K562 (cell line): ENCODE data around the gene CDC42SE2. TPM values are rescaled to one million over a fixed set of nuclear protein-coding genes. Genes with fewer than 3 reads are reported as not detected.

ENCODE experiments used
- ATAC-seq: fragments of 200-7000 bp; cut with Tn5 transposase; 3 replicates; pipeline ENCODE4 v1.9.1; 2020; ENCODE audit warnings: moderate library complexity
- BruUV-seq: library from RNA; stranded (reverse); fragments of 400-500 nt; replicated peaks from 2 replicates; lab custom pipeline; 2021; lab: Mats Ljungman, UMichigan
- CTCF ChIA-PET: fragments of 300-600 bp; formaldehyde crosslinking; extraction: SDS; loops from one replicate; lab custom pipeline; 2021; ENCODE audit warnings: low intra/inter-chr PET ratio; lab: Yijun Ruan, JAX
- POLR2A ChIA-PET: fragments of 300-600, 350-650 bp; sonication (Branson Sonifier 250); formaldehyde crosslinking; extraction: SDS; loops from one replicate; lab custom pipeline; 2021; ENCODE audit warnings: antibody characterized with exemption, inconsistent platforms; lab: Yijun Ruan, JAX
- DNase-seq, 4 experiments: peaks; one replicate each; pipeline versions ENCODE4 v3.0.0 to v3.0.0-alpha.2; 2011 to 2018; ENCODE audit warnings: low spot score in 3 of 4, mixed read lengths in 3 of 4; ENCODE audit errors: extremely low read depth in 1 of 4
- FAIRE-seq: peaks from 2 replicates; lab custom pipeline; 2011; peaks lifted over from hg19 to GRCh38; lab: Jason Lieb, UNC
- H2AFZ ChIP-seq: 2 replicates; pipeline ENCODE4 v1.6.0; 2011; ENCODE audit warnings: low read depth, low read length, control low read depth, inconsistent platforms
- H3K27ac ChIP-seq: fragments of 200-600 bp; 3 replicates; pipeline ENCODE4 v1.8.0; 2011; ENCODE audit warnings: low read depth, mild to moderate bottlenecking, control low read depth, inconsistent platforms, low read length, moderate library complexity, mixed read lengths; ENCODE audit errors: extremely low read depth
- H3K27me3 ChIP-seq, 2 experiments: fragments of 300-600 bp in 1 of 2; 2 replicates in 1 of 2; 3 replicates in 1 of 2; pipeline versions ENCODE4 v1.6.0 to v1.8.0; 2011; ENCODE audit warnings: inconsistent platforms in 2 of 2, low read length in 2 of 2, mild to moderate bottlenecking in 1 of 2, mixed read lengths in 1 of 2, moderate library complexity in 1 of 2; ENCODE audit not compliant: control insufficient read depth in 2 of 2, insufficient read depth in 2 of 2
- H3K36me3 ChIP-seq: fragments of 300-600 bp; 3 replicates; pipeline ENCODE4 v1.8.0; 2011; ENCODE audit warnings: mild to moderate bottlenecking, low read length, inconsistent platforms; ENCODE audit not compliant: control insufficient read depth, insufficient read depth
- H3K4me1 ChIP-seq, 2 experiments: fragments of 200-600 bp in 1 of 2; replicated peaks in 1 of 2; 2 replicates in 1 of 2; 3 replicates in 1 of 2; pipeline versions ENCODE4 v1.5.1 to v1.8.0; 2011; ENCODE audit warnings: inconsistent platforms in 2 of 2, low read length in 2 of 2, mild to moderate bottlenecking in 1 of 2, mixed read lengths in 1 of 2, moderate library complexity in 1 of 2; ENCODE audit not compliant: control insufficient read depth in 2 of 2, insufficient read depth in 2 of 2
- H3K4me2 ChIP-seq: 2 replicates; pipeline ENCODE4 v1.6.1; 2011; ENCODE audit warnings: low read length, control low read depth, inconsistent platforms, mixed read lengths; ENCODE audit not compliant: insufficient read depth
- H3K4me3 ChIP-seq: fragments of 200-600 bp; sonication (generic), shearing (Covaris generic); 2 replicates; pipeline ENCODE4 v1.5.1; 2016; ENCODE audit warnings: control low read depth, inconsistent platforms
- H3K79me2 ChIP-seq: fragments of 200-600 bp; 3 replicates; pipeline ENCODE4 v1.8.0; 2011; ENCODE audit warnings: low read length, inconsistent platforms; ENCODE audit not compliant: control insufficient read depth, insufficient read depth
- H3K9ac ChIP-seq, 2 experiments: 2 replicates each; pipeline versions ENCODE4 v1.6.0 to v1.6.1; 2011; ENCODE audit warnings: low read depth in 2 of 2, low read length in 2 of 2, control low read depth in 1 of 2, inconsistent platforms in 1 of 2, mild to moderate bottlenecking in 1 of 2, mixed read lengths in 1 of 2; ENCODE audit not compliant: insufficient read depth in 1 of 2
- H3K9me1 ChIP-seq: one replicate; pipeline ENCODE4 v1.6.0; 2011; ENCODE audit warnings: inconsistent platforms, mild to moderate bottlenecking, low read length, moderate library complexity; ENCODE audit not compliant: control insufficient read depth, insufficient read depth
- H3K9me3 ChIP-seq: replicated peaks from 2 replicates; pipeline ENCODE4 v1.5.1; 2011; ENCODE audit warnings: low read depth, low read length, inconsistent platforms; ENCODE audit not compliant: control insufficient read depth, insufficient read depth
- H4K20me1 ChIP-seq: replicated peaks from 2 replicates; pipeline ENCODE4 v1.6.1; 2011; ENCODE audit warnings: low read length, inconsistent platforms, mixed read lengths; ENCODE audit not compliant: control insufficient read depth, insufficient read depth
- MBD2 ChIP-seq: sonication (generic); IDR thresholded peaks from 2 replicates; pipeline ENCODE4 v1.6.1; 2016; ENCODE audit warnings: low read depth, borderline replicate concordance
- MIER1 ChIP-seq: fragments of 450-650 bp; IDR thresholded peaks from 2 replicates; pipeline ENCODE4 v1.6.1; 2016; ENCODE audit warnings: antibody characterized with exemption, mild to moderate bottlenecking, low read depth
- TEAD1 ChIP-seq, 2 experiments: fragments of 450-650 bp in 1 of 2; sonication (generic) in 1 of 2; formaldehyde crosslinking; IDR thresholded peaks; 2 replicates each; pipeline versions ENCODE4 v1.4.0 to v1.8.0; 2020 to 2022; ENCODE audit warnings: mild to moderate bottlenecking in 2 of 2, missing genetic modification reagents in 1 of 2
- TRIM28 ChIP-seq: fragments of 450-650 bp; IDR thresholded peaks from 2 replicates; pipeline ENCODE4 v1.6.1; 2017
- in situ Hi-C: fragments of 300-500 bp; cut with MboI; formaldehyde crosslinking; loops from 4 replicates; pipeline ENCODE4 v1.15.0; 2018; ENCODE audit warnings: inconsistent platforms, mixed read lengths
- intact Hi-C: fragments of 100-400 bp; cut with micrococcal nuclease; formaldehyde crosslinking; loops from 2 replicates; pipeline ENCODE4 v1.14.2; 2022
- polyA plus RNA-seq, 8 experiments: library from polyadenylated mRNA; depleted of rRNA in 4 of 8; stranded (reverse) in 5 of 8; unstranded in 3 of 8; fragments of >200 nt; fragmentation: Nextera tagmentation in 2 of 8; fragmentation: Illumina TruSeq in 1 of 8; extraction: Ambion mirVana in 2 of 8; extraction: Trizol in 1 of 8; gene quantifications; 2 replicates each; pipeline versions ENCODE4 v1.2.1 to v1.2.3, GENCODE V29; 2011 to 2014; ENCODE audit warnings: inconsistent platforms in 1 of 8, missing spikeins in 1 of 8
- total RNA-seq, 7 experiments: library from RNA; depleted of rRNA in 6 of 7; stranded (reverse); fragments of >200 nt in 6 of 7; fragmentation: Illumina TruSeq in 2 of 7; extraction: Trizol in 2 of 7; gene quantifications; 2 replicates each; pipeline versions ENCODE4 v1.2.1 to v1.2.3, GENCODE V29; 2011 to 2021; ENCODE audit warnings: low replicate concordance in 1 of 7
- TF ChIP-seq, protein P1 (sequence below): sonication (generic); formaldehyde crosslinking; IDR thresholded peaks from 2 replicates; pipeline ENCODE4 v1.8.1; 2023; ENCODE audit warnings: mild to moderate bottlenecking, missing genetic modification reagents
- TF ChIP-seq, protein P2 (sequence below), 2 experiments: fragments of 450-650 bp in 1 of 2; sonication (generic) in 1 of 2; formaldehyde crosslinking in 1 of 2; IDR thresholded peaks in 1 of 2; conservative IDR thresholded peaks in 1 of 2; 2 replicates each; pipeline versions ENCODE4 v1.6.1 to v1.8.1; 2016 to 2023; ENCODE audit warnings: mild to moderate bottlenecking in 2 of 2, moderate library complexity in 2 of 2, inconsistent platforms in 1 of 2, missing genetic modification reagents in 1 of 2

Gene CDC42SE2
- total and polyA plus RNA-seq, 9 of the 15 experiments (the other 6 are each of a cell fraction or from before 2014, with no cell fraction given) = 24.8 to 44.3 (median 32.7) TPM

DNA sequence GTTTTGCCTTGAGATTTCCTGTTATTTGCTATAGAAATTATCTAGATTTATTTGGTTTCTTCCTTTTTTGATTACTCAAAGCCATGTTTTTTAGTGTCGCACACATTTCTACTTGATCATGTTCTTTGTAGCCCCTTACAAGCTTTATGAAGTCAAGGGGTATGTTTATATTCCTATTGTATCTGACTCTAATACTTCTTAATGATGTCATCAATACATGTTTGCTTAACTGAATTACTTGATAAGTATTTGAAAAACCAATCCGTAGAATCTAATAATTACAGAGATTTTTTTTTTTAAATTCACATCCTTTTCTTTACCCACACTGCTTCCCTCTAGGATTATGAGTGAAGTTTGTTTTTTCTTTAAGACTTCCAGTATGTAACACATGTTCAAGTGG lies 53.0 kb downstream of the CDC42SE2 start (continued):
- TF ChIP-seq, protein P1, sequence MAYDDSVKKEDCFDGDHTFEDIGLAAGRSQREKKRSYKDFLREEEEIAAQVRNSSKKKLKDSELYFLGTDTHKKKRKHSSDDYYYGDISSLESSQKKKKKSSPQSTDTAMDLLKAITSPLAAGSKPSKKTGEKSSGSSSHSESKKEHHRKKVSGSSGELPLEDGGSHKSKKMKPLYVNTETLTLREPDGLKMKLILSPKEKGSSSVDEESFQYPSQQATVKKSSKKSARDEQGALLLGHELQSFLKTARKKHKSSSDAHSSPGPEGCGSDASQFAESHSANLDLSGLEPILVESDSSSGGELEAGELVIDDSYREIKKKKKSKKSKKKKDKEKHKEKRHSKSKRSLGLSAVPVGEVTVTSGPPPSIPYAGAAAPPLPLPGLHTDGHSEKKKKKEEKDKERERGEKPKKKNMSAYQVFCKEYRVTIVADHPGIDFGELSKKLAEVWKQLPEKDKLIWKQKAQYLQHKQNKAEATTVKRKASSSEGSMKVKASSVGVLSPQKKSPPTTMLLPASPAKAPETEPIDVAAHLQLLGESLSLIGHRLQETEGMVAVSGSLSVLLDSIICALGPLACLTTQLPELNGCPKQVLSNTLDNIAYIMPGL = no peak
- TF ChIP-seq, protein P2, sequence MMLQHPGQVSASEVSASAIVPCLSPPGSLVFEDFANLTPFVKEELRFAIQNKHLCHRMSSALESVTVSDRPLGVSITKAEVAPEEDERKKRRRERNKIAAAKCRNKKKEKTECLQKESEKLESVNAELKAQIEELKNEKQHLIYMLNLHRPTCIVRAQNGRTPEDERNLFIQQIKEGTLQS (IDR thresholded peaks at IDR 0.05) = no peak
- TF ChIP-seq, protein P2 (CRISPR knock-in tag; conservative IDR thresholded peaks at IDR 0.05) = no peak
- TF ChIP-seq MBD2 (no peak), TRIM28 (no peak)

GRCh38 chr5:131318455-131318854 lies 54.6 kb downstream of the CDC42SE2 start:
- peaks cover 0 to 3% of the 10 kb centered on the region in 2 experiments; a peak in 3 of 5 replicates for H3K4me1 ChIP-seq
- in situ Hi-C loops = no loop called here
- CTCF ChIA-PET = no interaction called here
- H4K20me1 ChIP-seq = no peaks in the 10 kb centered on the region
- no peak overlapping the region for H3K4me3 ChIP-seq
- BruUV-seq = no TSS peak
- H2AFZ ChIP-seq = no peak overlapping the region
- no peak for ATAC-seq
- no peak overlapping the region for H3K9ac ChIP-seq
- no peak for TF ChIP-seq TEAD1 (CRISPR knock-in tag; IDR thresholded peaks at IDR 0.05)
- no peak for TF ChIP-seq MIER1
- TF ChIP-seq, all 486 proteins: peak for 0
- H3K9me1 ChIP-seq = no peaks in the 10 kb centered on the region
- H3K4me2 ChIP-seq = no peak overlapping the region
- no peak for FAIRE-seq
- intact Hi-C loops = no loop called here
- no peaks in the 10 kb centered on the region for H3K9me3 ChIP-seq
- peaks cover 18% of the 10 kb centered on the region; the same call in 2 of the 3 replicates for H3K36me3 ChIP-seq
- peaks cover 62% of the 10 kb centered on the region for H3K79me2 ChIP-seq
- no peak for DNase-seq
- POLR2A ChIA-PET = no interaction called here
- H3K27me3 ChIP-seq = no peaks in the 10 kb centered on the region
- H3K27ac ChIP-seq = no peak overlapping the region
